GM19455 (cell line): Measurements from ENCODE around the gene NOL11.
"Not testable (repeated sequence)": the region's sequence is repeated elsewhere in the genome, so short reads cannot be mapped to it uniquely, and the experiment has no call there.

ENCODE experiments used
- ATAC-seq: cut with Tn5 transposase; IDR thresholded peaks from one replicate; pipeline ENCODE4 v1.9.1; 2021; ENCODE audit not compliant: unreplicated experiment

The NOL11 gene

DNA sequence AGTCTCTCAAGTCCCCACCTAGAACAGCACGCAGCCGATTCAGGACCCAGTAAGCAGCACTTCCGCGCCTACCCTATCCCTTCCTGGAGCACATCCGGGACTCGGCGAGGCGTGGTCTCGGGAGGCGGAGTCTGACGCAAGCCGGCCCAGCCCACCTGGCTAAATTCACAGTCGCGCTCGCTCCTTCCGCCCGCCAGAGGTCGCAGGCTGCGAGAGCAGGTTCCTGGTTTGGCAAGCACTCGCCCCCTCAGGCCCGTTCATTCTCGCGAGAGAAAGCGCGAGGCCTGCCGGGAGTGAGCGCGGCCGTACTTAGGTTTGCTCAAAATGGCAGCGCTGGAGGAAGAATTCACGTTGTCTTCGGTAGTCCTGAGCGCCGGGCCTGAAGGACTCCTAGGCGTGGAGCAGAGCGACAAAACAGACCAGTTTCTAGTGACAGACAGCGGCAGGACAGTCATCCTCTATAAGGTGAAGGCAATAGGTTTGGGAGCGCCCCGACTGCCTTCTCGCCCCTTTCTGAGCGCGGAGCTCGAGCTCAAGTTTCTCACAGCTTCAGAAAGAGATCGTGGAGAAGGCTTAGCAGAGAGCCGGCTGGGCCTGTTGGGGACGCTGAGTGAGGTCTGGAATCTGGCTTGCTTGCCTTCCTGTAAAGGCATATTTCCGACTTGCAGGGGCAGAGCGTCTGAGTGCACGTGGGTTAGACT, at the start of gene NOL11:
TSS of gene NOL11 (plus strand) at position 313 of the 701 bp plus-strand sequence. CDS start at position 325, 12 bp downstream.
- peak; percentile 97 for ATAC-seq

DNA sequence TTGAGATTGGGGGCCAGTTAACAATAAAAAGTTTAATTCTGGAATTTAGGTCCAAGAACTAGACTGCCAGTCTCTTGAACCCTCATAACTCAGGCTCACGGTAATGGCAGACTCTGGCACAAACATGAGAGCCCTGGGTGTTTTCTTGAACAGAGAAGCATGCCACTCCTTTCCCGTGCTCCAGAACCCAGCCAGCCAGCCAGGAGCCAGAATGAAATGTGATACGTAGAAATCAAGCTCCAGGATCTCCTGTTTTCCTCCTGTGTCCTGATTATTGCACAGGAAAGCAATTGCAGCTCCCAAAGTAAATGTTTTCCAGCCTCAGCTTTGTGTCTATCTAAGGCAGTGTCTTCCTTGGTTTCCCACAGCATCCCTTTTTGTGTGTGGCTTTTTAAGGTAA, 46.2 kb upstream of the NOL11 start:
- no peak for ATAC-seq

GRCh38 chr17:67672592-67673335, 45.0 kb upstream of the NOL11 start:
- no peak for ATAC-seq

GRCh38 chr17:67675481-67675880, 42.3 kb upstream of the NOL11 start:
- ATAC-seq = no peak

- no peak for ATAC-seq
Observed at GRCh38 chr17:67676305-67676704, 41.4 kb upstream of the NOL11 start.

- ATAC-seq = no peak
Observed at GRCh38 chr17:67678414-67678813, 39.3 kb upstream of the NOL11 start.

GRCh38 chr17:67679225-67679624, 38.5 kb upstream of the NOL11 start:
- no peak for ATAC-seq

GRCh38 chr17:67679721-67680120, 38.0 kb upstream of the NOL11 start:
- ATAC-seq = no peak

- ATAC-seq = no peak
Observed at GRCh38 chr17:67680445-67681224, 37.1 kb upstream of the NOL11 start.

DNA sequence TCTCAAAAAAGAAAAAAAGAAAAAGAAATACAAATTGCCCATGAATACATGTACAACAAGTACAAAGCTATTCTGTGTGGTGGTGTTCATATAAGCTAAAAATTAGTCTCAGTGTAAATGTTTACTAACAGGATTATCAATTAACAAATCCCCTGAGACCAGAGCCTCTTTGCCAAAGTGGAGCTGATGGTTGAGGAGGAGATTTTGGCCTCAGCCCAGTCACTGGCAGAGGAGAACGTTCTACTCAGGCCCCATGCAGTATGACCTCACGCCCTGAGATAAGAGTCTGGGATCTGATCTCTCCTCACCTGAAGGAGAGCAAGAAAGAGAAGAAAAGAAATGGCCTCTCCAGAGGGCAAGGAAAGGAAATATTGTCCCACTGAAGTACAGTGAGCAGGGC, 35.5 kb upstream of the NOL11 start:
- ATAC-seq = no peak

DNA sequence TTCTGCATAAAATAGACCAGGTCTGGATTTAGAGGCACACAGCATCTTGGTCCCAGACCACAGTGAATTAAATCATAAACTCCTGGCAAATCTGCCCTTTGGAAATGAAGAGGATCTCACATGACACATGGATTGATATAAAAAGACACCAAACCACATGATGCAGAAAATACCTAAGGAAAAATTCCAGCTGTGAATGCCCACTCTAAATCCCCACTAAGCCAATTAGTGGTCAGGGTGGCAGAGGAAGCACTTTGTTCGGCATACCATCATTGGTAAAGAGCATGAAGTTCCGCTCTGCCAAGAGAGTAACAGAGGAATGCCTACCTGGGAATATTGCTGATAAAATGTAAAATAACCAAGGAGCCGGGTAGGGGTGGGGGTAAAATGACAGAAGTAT, 32.4 kb upstream of the NOL11 start:
- ATAC-seq = no peak

DNA sequence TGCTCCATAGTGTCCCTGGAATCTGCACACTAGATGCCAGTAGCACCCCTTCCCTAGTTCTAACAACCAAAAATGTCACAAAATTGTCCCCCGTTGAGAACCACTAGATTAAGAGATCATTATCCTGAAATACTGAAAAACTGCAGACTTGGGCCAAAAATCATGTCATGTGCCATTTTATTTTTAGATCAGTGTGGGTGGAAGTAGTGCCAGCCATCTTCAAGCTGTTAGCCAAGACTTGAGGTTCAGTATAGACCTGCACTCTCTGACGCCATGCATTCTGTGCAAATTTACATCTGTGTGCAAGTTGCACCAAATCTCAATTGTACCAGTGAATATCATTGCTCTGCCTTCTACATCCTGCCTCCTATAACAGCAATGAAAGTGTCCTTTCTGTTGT, 31.5 kb upstream of the NOL11 start:
- ATAC-seq = no peak

GRCh38 chr17:67687511-67687910, 30.2 kb upstream of the NOL11 start:
- ATAC-seq = no peak

- ATAC-seq = no peak
Observed at GRCh38 chr17:67689534-67690177, 28.1 kb upstream of the NOL11 start.

GRCh38 chr17:67693811-67694210, 23.9 kb upstream of the NOL11 start:
- no peak for ATAC-seq

DNA sequence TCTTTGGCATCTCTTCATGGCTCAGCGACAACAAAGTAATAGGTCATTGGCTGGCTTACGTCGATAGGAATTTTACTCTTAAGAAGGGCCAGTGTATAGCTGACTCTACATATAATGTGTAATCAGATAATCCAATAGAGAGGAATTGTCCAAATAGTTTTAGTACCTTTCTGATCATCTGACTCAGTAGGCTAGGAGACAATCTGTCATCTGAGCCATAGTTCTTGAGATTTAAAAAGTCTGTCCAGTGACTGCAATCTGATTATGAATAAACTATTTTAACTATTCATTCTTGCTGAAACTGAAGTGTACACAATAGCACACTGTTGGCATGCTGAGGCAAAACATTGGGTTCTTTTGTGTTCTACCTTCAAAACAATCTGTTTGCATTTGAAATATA, 21.4 kb upstream of the NOL11 start:
- ATAC-seq = no peak

DNA sequence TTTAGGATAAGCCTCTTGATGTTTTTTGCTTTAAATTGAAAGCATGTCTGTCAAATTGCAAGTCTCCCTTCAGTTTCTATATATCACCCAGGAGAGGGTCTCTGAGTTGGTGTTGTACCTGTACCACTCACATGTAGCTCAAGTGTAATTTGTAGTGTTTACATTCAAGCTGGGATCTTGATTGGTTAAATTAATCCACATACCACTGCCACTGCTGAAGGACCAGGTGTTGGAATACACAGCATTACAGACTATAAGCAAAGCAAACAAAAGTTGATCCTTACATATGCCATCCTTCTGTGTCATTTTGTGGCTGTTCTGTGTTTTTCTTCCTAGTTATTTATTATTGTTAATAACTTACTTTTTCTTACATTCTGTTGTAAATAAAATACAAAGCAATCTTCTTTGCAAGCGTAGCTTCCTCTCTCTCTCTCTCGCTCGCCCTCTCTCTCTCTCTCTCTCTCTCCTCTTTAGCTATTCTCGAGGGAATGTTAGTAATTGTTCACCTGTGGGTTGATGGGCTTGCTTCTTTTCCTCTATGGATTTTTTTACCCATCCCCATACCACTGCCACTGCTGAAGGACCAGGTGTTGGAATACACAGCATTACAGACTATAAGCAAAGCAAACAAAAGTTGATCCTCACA, 20.8 kb upstream of the NOL11 start:
- ATAC-seq = no peak

- no peak for ATAC-seq
Observed at GRCh38 chr17:67700037-67700724, 17.6 kb upstream of the NOL11 start.

DNA sequence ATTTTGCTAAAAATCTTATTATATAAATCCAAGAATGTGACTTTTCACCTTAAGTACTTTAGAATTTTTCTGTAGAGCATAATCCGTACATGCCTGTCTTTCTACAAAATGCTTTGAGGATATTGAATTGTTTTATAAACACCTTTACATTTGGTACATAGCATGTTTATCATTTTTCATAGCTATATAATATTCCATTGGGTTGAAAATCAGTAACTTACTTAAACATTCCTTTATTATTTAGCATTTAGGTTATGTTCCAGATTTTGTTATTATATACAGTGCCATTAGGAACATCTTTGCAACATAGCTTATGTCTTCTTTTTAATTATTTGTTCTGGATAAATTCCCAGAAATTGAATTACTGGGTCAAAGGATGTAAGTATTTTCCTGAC, 17.0 kb upstream of the NOL11 start:
- no peak for ATAC-seq

DNA sequence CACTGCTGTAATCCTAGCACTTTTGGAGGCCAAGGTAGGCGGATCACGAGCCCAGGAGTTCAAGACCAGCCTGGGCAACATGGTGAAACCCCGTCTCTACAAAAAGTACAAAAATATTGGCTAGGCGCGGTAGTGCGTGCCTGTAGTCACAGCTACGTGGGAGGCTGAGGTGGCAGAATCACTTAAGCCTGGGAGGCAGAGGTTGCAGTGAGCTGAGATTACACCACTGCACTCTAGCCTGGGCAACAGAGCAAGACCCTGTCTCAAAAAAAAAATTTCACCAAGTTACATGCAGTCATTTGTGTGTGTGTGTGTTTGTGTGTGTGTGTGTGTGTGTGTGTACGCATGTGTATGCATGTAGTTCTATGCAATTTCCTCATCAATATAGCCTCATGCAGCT, 14.9 kb upstream of the NOL11 start:
- ATAC-seq = not testable (repeated sequence)
